ENCODE data around the gene EEFSEC. TPM values are rescaled to one million over a fixed set of nuclear protein-coding genes. Genes with fewer than 3 reads are reported as not detected.

The EEFSEC gene
- total RNA-seq, 1 experiment from 2014 or later, result 21.3 TPM

DNA sequence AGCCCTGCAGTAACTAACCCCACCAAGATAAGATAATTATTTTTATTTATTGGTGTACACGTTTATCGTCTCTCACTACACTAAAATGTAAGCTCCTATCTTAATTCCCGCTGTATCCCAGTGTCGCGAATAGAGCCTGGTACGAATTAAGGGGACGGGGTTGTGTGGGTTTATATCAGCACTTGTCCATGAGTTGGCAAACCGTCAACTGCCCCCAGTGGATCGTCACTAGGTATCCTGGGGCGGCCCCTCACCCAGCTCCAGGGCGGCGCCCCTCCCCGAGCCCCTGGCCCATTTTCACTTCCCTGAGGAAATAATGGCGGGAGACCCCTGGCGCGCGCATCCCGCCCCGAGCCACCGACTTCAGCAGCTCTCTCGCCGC is 30.1 kb upstream of the EEFSEC start:
- Histone ChIP-seq H3K79me2 (ENCODE audit: low read depth) (peaks cover 44% of the 10 kb centered on the region), H3K4me3 (peak overlapping the region; percentile 92), H3K9me3 (ENCODE audit: insufficient read depth, low read depth) (no peaks in the 10 kb centered on the region), H2AFZ (peak overlapping the region; percentile 89), H3F3A (ENCODE audit: insufficient read depth, low read depth) (peaks cover 5% of the 10 kb centered on the region; the same call in 1 of the 2 replicates), H3K27me3 (ENCODE audit: insufficient read depth, low read depth) (no peaks in the 10 kb centered on the region), H3K4me1 (replicated peaks; ENCODE audit: insufficient read depth) (peaks cover 17% of the 10 kb centered on the region), H3K36me3 (ENCODE audit: low read depth) (peaks cover 11% of the 10 kb centered on the region), H4K20me1 (ENCODE audit: insufficient read depth) (no peaks in the 10 kb centered on the region), H3K9me2 (ENCODE audit: insufficient read depth) (no peaks in the 10 kb centered on the region; the same call in 1 of the 2 replicates), H3K4me2 (peak overlapping the region; percentile 88), H3K27ac (peak overlapping the region; percentile 53)
- CTCF ChIA-PET, result interaction anchor here (1.0 kb wide), 1 partner anchor 557 kb away, joined by 3 read pairs; no protein-coding TSS in a partner anchor
- DNase-seq, result no peak
- TF ChIP-seq, protein P1, sequence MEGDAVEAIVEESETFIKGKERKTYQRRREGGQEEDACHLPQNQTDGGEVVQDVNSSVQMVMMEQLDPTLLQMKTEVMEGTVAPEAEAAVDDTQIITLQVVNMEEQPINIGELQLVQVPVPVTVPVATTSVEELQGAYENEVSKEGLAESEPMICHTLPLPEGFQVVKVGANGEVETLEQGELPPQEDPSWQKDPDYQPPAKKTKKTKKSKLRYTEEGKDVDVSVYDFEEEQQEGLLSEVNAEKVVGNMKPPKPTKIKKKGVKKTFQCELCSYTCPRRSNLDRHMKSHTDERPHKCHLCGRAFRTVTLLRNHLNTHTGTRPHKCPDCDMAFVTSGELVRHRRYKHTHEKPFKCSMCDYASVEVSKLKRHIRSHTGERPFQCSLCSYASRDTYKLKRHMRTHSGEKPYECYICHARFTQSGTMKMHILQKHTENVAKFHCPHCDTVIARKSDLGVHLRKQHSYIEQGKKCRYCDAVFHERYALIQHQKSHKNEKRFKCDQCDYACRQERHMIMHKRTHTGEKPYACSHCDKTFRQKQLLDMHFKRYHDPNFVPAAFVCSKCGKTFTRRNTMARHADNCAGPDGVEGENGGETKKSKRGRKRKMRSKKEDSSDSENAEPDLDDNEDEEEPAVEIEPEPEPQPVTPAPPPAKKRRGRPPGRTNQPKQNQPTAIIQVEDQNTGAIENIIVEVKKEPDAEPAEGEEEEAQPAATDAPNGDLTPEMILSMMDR (conservative IDR thresholded peaks at IDR 0.05), result no peak
- TF ChIP-seq EZH2 (IDR thresholded peaks at IDR 0.05; ENCODE audit: low read depth), result no peak
- no TSS peak for BruUV-seq (replicated peaks)
- intact Hi-C loops (cut with micrococcal nuclease; ENCODE audit: unreplicated experiment), result loop anchor here (1.0 kb wide), 1 partner anchor 30 kb away; the partner anchor contains the start of gene EEFSEC
- POLR2A ChIA-PET (ENCODE audit: unreplicated experiment), result interaction anchor here (0.6 kb wide), 1 partner anchor 32 kb away, joined by 3 read pairs; no protein-coding TSS in a partner anchor

DNA sequence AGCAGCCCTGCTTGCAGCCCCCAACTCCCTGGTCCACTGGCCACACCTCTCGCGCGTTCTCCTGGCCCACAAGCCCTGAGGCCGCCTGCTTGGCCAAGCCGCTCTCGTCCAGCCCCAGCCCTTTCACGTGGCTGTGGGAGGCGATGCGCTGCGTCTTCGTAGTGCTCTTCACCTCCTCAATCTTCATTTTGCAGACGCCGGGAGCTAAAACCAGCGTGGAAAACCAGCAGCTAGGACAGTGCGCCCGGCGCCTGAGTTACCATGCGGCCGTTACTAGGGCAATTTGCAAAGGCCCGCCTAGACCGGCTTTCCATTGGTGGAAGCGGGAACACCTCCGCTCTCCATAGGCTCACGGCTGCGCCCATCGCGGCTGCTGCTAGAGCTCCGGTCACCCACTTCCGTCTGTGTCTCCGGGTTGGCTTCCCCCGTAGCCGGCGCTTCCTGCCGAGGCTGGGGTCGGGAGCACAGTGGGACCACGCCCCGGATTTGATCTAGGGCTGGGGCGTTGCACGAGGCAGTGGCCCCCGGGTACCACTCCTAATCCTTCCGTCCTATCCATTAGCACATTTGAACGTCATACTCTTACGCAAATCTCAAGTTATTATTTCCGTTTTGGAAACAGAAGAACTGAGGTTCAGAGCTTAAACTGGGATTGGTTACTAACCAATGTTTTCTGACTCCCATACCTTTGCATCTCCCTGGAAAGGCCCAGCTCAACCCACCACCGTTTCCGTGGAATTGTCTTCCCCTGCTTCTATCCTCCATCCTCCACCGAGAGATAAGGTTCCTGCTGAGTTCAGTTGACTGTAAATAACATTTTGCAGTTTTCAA is 29.5 kb upstream of the EEFSEC start, which contains the start of gene RUVBL1:
Gene RUVBL1 (minus strand): TSS at position 275 of the 831 bp plus-strand sequence. CDS start 88 bp downstream, at position 187.
- H3K9me3 ChIP-seq (ENCODE audit: insufficient read depth, low read depth), result no peaks in the 10 kb centered on the region
- no TSS peak for BruUV-seq (replicated peaks)
- ChIA-PET POLR2A (ENCODE audit: unreplicated experiment) (interaction anchor here (0.6 to 0.7 kb wide), 3 partner anchors 10 to 71 kb away, joined by 3 to 8 read pairs (median 5); partner anchors contain the start of gene EEFSEC), CTCF (interaction anchor here (0.6 to 1.0 kb wide), 2 partner anchors 514 to 557 kb away, joined by 3 read pairs; no protein-coding TSS in a partner anchor)
- peak within 1 kb of the TSS; percentile 96 for H2AFZ ChIP-seq
- H3F3A ChIP-seq (ENCODE audit: insufficient read depth, low read depth), result peaks cover 5% of the 10 kb centered on the region; the same call in 1 of the 2 replicates
- intact Hi-C loops (cut with micrococcal nuclease; ENCODE audit: unreplicated experiment), result loop anchor here (1.0 kb wide), 1 partner anchor 30 kb away; the partner anchor contains the start of gene EEFSEC
- no peaks in the 10 kb centered on the region for H3K27me3 ChIP-seq (ENCODE audit: insufficient read depth, low read depth)
- no peaks in the 10 kb centered on the region; the same call in 1 of the 2 replicates for H3K9me2 ChIP-seq (ENCODE audit: insufficient read depth)
- peaks cover 17% of the 10 kb centered on the region for H3K4me1 ChIP-seq (replicated peaks; ENCODE audit: insufficient read depth)
- DNase-seq, result peak; percentile 93 to 98
- peaks cover 5% of the 10 kb centered on the region for H3K36me3 ChIP-seq (ENCODE audit: low read depth)
- peak within 1 kb of the TSS; percentile 92 for H3K4me3 ChIP-seq
- H3K4me2 ChIP-seq, result peak within 1 kb of the TSS; percentile 88
- TF ChIP-seq, protein P1 (conservative IDR thresholded peaks at IDR 0.05), result no peak
- TF ChIP-seq EZH2 (IDR thresholded peaks at IDR 0.05; ENCODE audit: low read depth), result no peak
- H3K27ac ChIP-seq, result peak within 1 kb of the TSS; percentile 53
- H3K79me2 ChIP-seq (ENCODE audit: low read depth), result peaks cover 41% of the 10 kb centered on the region
- H4K20me1 ChIP-seq (ENCODE audit: insufficient read depth), result no peaks in the 10 kb centered on the region

DNA sequence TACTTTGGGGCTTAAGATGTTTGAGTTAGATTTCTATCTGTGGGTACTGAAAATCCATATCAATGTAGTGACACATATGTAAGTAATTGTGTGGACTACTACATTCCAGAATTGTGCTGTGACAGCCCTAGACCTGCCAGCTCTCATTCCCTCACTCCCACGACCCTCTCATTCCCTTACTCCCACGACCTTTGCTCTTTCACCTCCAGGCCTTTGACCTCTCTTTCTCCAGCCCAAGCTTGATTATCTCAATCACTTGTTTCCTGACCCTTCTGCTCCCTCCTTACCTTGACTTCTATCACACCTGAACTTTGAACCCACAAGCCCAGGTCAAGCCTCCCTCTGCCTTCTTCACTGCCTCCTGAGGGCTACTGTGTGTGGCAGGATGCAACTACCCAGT is 26.0 kb upstream of the EEFSEC start:
- Histone ChIP-seq H3K27ac (no peak overlapping the region), H3K9me3 (ENCODE audit: insufficient read depth, low read depth) (no peaks in the 10 kb centered on the region), H3K79me2 (ENCODE audit: low read depth) (peaks cover 14% of the 10 kb centered on the region), H2AFZ (no peak overlapping the region), H3K36me3 (ENCODE audit: low read depth) (no peaks in the 10 kb centered on the region), H4K20me1 (ENCODE audit: insufficient read depth) (no peaks in the 10 kb centered on the region), H3K4me2 (no peak overlapping the region), H3K27me3 (ENCODE audit: insufficient read depth, low read depth) (no peaks in the 10 kb centered on the region), H3K4me1 (replicated peaks; ENCODE audit: insufficient read depth) (peaks cover 12% of the 10 kb centered on the region), H3K9me2 (ENCODE audit: insufficient read depth) (no peaks in the 10 kb centered on the region; the same call in 1 of the 2 replicates), H3F3A (ENCODE audit: insufficient read depth, low read depth) (peaks cover 5% of the 10 kb centered on the region; the same call in 1 of the 2 replicates), H3K4me3 (no peak overlapping the region)
- ChIA-PET CTCF (no interaction called here), POLR2A (ENCODE audit: unreplicated experiment) (no interaction called here)
- no TSS peak for BruUV-seq (replicated peaks)
- no peak for DNase-seq
- TF ChIP-seq, protein P1 (conservative IDR thresholded peaks at IDR 0.05), result no peak
- no peak for TF ChIP-seq EZH2 (IDR thresholded peaks at IDR 0.05; ENCODE audit: low read depth)
- intact Hi-C loops (cut with micrococcal nuclease; ENCODE audit: unreplicated experiment), result no loop called here
